DMS53 treated with DMSO at 0.1 percent for 48 hours (cell line): ENCODE data around the gene C10orf95.
"Not testable (repeated sequence)": the region's sequence is repeated elsewhere in the genome, so short reads cannot be mapped to it uniquely, and the experiment has no call there.

Experiments
- DNase-seq: peaks from one replicate; lab custom pipeline; 2025; ENCODE audit not compliant: unreplicated experiment; lab: John Stamatoyannopoulos, UW

C10orf95 gene, protein sequence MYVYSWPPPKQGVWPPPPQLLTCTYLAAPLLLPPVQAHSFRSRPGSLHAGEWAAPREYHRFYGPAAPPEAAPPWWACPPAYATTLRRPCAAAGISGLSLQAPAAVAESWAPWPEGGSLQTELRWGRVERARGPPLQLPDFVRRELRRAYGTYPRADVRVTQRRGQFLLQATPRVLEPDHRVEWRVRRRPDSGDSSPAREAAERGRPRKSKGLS

GRCh38 chr10:102451105-102451969, at the start of gene C10orf95:
TSS of gene C10orf95 (minus strand) at chr10:102451543. CDS start at chr10:102451093, 450 bp downstream.
- DNase-seq, result peak; percentile 38

- not testable (repeated sequence) for DNase-seq
Observed at GRCh38 chr10:102500686-102501085, 49.3 kb upstream of the C10orf95 start.

DNA sequence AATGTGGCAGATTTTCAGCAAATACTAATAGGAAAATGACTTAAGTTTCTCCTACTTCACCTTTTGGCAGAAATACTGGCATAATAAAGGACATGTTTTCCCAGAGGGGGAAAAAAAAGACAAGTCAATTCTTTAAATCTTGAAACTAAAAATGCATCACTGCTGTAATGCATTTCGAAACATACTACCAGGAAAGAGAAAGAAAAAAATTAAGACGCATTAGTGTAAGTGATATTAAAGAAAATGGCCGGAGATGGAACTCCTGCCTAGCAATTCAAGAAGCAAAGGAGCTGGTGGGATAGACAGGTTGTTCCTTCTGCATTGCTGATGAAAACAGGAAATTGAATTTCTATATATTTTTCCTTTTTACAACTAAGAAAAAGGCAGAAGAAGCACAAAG, 48.0 kb upstream of the C10orf95 start:
- DNase-seq, result no peak

DNA sequence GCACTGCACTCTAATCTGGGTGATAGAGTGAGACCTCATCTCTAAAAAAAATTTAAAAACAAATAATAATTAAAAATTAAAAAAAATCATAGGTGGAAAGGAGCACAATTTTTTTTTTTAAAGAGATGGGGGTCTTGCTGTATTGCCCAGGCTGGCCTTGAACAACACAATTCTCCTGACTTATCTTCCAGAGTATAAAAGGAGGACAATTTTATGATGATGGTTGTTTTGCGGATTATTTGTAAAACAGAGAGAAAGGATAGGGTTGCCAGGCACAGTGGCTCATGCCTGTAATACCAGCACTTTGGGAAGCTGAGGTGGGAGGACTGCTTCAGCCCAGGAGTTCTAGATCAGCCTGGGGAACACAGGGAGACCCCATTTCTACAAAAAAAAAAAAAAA, 46.2 kb upstream of the C10orf95 start:
- DNase-seq, result no peak

DNA sequence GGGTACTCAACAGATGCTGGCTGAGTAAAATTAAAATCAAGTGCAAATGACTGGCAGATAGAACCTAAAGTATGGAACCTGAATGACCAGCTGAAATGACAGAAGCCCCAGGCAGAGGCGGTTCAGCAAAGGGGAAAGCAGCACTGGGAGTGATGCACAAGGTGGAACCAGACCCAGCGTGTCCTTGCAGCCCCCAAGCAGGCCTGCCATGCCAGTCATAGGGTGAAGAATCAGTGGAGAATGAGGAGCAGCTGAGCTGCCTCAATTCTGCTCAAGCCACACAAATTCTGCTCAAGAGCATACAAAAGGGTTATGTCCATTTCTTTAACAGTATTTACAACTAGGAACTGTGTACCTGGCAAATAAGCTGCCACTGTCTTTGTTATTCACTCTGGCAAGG, 42.4 kb upstream of the C10orf95 start:
- DNase-seq, result no peak

DNA sequence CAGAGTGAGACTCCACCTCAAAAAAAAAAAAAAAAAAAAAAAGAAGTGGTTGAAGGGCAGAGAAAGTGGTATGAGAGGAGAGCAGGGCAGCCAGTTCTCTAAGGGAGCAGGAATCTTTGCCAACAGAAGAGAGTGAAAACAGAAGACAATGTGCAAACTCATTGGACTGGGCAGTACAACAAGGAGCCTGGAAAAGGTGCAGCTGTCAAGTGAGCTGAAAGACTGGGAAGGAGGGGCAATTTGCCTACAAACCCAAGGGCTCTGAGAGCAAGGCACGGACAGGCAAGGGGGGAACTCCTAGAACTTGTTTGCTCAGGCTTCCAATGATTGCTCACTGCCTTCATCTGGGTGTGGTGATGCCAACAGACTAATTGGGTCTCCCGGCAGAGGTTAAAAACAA, 41.6 kb upstream of the C10orf95 start:
- DNase-seq, result no peak

DNA sequence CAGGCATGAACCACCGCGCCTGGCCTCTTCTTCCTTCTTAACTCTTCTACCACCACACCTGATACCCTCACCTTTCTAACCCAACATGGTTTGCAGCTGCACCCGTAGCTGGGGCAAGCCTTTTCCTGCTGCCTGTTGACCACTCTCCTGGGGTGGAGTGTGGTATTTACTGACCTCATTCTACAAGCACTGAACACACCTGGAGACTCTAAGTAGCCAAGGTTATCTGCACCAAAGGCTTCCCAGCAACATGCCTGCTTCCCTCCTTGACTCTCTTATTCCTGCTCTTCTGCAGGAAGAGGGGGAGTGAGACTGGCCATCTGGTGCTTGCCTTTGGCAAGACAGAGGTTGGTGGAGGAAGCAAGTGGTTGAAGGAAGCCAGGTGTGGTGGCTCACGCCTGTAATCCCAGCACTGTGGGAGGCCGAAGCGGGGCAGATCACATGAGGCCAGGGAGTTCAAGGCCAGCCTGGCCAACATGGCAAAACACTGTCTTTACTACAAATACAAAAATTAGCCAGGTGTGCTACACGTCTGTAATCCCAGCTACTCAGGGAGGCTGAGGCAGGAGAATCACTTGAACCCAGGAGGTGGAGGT, 41.1 kb upstream of the C10orf95 start:
- DNase-seq, result no peak

- no peak for DNase-seq
Observed at GRCh38 chr10:102491136-102491535, 39.8 kb upstream of the C10orf95 start.

GRCh38 chr10:102485093-102485784, 33.9 kb upstream of the C10orf95 start:
- no peak for DNase-seq

DNA sequence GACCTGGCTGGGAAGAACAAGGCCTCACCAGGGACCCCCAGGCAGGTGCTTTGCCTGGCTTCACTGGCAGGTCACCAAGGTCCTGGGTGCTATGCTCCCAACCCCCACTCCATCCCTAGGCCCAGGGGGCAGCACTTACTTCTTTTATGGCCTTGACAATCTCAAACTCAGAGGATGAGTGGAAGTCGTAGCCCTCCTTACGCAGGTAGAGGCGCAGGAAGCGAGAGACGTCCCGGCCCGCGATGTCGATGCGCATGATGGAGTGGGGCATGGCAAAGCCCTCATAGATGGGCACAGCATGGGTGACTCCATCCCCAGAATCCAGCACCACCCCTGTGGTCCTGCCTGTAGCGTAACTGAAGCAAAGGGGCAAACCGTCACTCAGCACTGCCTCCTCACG, 32.7 kb upstream of the C10orf95 start:
- no peak for DNase-seq

DNA sequence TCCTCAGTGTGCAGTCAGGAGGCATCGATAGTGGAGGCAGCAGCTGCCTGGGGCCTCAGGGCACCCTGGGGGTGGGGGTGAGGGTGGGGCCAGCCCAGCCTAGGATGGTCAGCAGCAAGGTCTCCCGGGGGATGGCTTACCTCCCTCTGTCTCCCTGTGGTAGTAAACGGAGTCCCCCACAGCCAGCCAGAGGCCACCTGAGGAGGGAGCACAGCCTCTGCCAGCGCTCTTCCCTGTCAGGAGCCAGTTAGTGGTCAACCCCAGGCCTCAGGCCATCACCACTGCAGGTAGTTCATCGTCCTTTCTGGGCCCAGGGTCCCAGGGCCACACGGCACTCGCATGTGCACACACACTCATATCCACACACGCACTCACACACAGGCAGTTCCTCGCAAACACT, 29.1 kb upstream of the C10orf95 start:
- no peak for DNase-seq

GRCh38 chr10:102479651-102480050, 28.3 kb upstream of the C10orf95 start:
- peak; percentile 16 for DNase-seq

DNA sequence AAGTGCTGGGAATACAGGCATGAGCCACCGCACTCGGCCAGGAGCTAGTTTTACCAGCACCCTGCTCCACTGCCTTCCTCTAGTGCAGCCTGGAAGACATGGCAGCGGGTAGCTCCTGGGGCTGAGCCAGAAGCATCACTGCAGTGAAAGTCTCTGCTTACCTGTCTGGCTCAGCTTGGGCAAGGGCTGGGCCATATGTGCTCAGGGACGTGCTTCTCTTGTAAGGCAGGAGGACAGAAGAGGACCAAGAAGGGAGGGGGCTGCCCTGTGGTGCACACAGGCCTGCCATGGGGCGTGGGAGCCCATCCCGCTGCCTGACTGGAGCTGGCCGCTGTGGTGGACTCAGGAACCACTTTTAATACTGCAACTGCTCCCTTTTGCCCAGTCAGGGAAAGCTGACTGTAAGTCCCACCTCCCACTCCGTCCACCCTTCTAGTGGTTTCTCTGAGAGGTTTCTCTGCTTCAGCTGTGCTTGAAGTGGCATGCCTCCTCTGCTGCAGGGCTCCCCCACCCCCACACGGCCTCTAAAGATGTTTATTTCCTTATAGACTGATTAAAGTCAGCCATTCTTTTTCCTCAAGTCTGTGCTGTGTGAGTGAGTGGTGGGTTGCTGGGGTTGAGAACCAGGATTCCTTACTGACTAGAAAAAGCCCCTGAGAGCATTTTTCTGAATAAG, 25.3 kb upstream of the C10orf95 start:
- DNase-seq, result no peak

DNA sequence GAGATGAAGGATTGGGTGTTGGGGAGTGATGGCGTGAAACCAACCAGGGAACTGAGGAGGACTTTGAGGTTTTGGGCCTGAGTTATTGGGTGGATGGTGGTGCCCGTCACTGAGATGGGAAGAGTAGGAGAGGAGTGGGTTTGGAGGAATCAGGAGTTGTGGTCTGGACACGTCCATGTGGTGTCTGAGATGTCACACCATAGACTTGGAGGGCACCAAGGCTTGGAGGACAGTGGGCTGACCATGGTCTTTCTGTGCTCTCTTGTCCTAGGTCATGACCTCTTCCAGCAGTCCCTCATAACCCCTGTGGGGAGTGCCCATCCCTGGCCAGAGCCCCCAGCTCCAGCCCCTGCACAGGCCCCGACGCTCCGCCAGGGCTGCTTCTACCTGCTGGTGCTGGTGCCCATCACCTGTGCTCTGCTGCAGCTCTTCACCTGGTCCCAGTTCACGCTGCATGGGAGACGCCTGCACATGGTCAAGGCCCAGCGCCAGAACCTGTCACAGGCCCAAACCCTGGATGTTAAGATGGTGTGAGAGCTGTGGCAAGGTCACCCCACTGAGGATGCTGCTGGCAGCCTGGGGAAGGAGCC, 24.2 kb upstream of the C10orf95 start:
- DNase-seq, result no peak

DNA sequence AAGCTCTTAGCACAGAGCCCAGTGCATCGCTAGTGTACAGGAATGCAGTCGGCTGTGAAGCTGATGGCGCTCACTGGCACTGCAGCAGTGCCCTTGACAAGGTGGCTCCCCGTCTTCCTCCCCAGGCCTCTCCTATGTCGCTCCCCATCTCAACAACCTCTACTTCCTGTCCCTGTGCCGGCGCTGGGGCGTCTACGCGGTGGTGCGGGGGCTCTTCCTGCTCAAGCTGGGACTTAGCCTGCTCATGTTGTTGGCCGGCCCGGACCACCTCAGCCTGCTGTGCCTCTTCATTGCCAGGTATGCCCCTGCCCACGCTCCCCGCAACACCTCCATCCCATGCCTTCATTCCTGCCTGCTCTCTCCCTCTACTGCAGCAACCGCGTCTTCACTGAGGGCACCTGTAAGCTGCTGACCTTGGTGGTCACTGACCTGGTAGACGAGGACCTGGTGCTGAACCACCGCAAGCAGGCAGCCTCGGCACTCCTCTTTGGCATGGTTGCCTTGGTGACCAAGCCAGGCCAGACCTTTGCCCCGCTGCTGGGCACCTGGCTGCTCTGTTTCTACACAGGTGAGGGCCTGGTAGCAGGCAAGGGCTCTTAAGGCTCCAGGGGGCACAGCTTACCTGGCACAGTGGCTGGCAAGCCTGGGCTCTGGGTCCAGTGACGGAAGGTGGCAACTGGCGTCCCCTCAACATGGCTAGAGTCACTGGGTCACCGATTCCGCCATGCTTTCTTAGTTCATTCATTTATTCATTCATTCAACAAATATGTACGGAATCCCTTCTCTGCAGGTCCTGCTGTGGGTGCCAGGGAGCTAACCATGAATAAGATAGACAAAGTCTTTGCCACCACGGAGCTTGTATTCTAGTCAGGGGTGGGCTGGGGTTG, 22.3 kb upstream of the C10orf95 start:
- no peak for DNase-seq

- DNase-seq, result no peak
Observed at GRCh38 chr10:102470579-102471546, 19.5 kb upstream of the C10orf95 start.

DNA sequence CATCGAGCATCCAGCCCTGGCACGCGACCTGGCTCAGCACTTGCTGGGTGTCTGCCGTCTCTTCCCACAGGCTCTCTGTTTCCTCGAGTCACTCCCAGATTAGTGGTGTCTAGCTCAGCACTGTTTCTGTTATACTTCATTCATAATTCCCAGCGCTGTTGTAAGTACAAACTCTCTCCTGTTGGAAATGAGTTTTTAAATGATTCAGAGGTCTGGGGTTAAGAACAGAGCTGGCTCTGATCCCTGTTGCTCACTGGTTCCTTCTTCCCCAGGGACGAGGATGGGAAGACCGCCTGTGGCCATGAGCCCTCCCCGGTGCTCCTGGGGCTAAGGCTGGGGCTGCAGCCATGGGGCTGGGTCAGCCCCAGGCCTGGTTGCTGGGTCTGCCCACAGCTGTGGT, 17.3 kb upstream of the C10orf95 start:
- DNase-seq, result no peak

GRCh38 chr10:102467971-102468438, 16.7 kb upstream of the C10orf95 start:
- DNase-seq, result no peak
